COR-L47 (cell line): ENCODE measurements around the gene OR4D1.

Experiments
- DNase-seq: peaks from one replicate; lab custom pipeline; 2025; lab: John Stamatoyannopoulos, UW

Gene OR4D1

DNA sequence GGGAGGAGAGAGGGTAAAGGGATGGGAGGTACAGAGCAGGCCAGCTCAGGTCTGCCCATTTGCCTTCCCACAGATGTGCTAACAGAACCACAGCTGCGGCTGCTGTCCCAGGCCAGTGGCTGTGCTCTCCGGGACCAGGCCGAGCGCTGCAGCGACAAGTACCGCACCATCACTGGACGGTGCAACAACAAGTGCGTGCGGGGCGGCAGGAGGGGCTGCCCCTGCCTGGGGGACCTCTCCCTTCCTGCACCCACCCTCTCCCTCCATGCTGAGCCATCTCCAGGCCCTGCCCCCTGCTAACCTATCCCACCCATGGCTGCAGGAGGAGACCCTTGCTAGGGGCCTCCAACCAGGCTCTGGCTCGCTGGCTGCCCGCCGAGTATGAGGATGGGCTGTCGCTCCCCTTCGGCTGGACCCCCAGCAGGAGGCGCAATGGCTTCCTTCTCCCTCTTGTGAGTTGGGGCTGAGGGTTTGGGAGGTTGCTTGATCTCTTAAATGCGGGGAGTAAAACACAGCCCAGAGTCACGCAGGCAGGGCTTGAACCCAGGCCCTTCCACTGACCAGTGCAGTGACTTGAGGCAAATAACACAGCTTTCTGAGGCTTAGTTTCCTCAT is 45.6 kb downstream of the OR4D1 start:
- DNase-seq: no peak

GRCh38 chr17:58195518-58196123 is 47.4 kb downstream of the OR4D1 start:
- DNase-seq: no peak

- DNase-seq: no peak
These were observed 48.4 kb downstream of the OR4D1 start for GRCh38 chr17:58196610-58197009.

DNA sequence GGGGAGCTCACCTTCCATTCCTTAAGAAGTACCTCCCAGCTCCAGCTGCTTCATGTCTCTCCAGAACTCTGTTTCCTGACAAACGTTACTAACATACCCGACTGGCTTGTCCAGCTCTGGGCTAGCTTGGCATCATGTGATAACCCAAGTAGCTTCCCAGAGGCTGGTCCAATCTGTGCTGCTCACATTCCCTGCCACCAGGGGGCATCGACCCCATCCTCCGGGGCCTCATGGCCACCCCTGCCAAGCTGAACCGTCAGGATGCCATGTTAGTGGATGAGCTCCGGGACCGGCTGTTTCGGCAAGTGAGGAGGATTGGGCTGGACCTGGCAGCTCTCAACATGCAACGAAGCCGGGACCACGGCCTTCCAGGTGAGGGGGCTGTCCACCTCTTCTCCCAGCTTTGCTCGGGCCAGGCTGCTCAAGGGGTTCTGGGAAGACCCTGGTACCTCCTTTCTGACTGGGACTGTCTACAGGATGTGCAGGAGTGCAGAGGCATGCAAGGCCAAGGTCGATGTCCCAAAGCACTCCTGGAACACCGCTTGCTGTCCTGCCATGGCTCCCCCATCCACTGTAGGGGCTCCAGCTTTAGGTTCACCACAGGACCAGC is 51.9 kb downstream of the OR4D1 start:
- DNase-seq: peak; percentile 44

GRCh38 chr17:58202859-58203258 is 54.7 kb downstream of the OR4D1 start:
- no peak for DNase-seq

DNA sequence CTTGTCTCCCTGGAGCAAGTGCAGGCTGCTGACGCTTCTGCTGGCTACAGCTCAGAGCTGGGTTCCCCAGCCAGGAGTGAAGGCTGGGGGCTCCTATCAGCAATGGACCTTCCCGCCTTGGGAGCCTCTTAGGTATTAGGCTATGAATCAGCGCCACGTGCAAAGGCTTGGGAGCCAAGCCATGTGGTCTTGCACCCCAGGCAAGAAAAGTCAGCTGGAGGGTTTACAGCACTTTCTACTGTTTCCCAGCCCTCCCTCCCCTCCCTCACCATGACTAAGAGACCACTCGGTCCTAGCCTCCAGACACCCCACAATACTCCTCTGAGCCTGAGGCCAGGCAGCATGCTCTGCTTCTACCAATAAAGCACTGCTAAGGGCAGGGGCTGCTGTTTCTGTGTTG is 56.6 kb downstream of the OR4D1 start:
- no peak for DNase-seq

DNA sequence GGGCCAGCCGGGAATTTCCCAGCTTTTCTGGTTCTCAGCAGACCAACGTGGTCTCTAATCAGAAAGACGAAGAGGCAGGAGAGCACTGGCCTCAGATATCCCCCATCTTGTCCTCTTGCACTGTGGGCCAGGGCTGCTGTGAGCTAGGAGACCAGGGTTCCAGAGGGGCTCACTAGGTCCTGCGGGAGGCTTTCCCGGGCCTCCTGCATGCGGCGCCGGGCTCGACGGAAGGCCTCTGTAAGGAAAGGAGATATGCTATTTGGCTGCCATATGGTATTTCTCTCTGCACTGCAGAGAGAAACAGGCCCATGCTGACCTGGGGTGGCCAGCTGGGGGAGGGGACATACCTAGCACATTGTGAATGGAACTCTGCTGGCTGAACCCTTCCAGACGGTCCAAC is 57.8 kb downstream of the OR4D1 start:
- DNase-seq: no peak

- DNase-seq: no peak
These were observed 59.3 kb downstream of the OR4D1 start for GRCh38 chr17:58207451-58207850.

GRCh38 chr17:58208344-58208743 is 60.2 kb downstream of the OR4D1 start:
- DNase-seq: no peak
